Prostate gland (tissue), 2 donors: ENCODE measurements around the gene RIT2. TPM values are rescaled to one million over a fixed set of nuclear protein-coding genes. Genes with fewer than 3 reads are reported as not detected.

Experiments used
- DNase-seq: peaks from one replicate; pipeline ENCODE4 v3.0.0-alpha.2; 2019; ENCODE audit warnings: low spot score
- H3K27ac ChIP-seq, 2 donors: fragments of 200-600 bp; sonication (generic); 2 replicates each; pipeline ENCODE4 v1.5.1; 2017 to 2019
- H3K27me3 ChIP-seq: fragments of 200-600 bp; sonication (generic); replicated peaks from 2 replicates; pipeline ENCODE4 v1.5.1; 2019; ENCODE audit not compliant: insufficient read depth
- H3K36me3 ChIP-seq, 2 donors: fragments of 200-600 bp; sonication (generic); 1 replicate in 1 of 2; 2 replicates in 1 of 2; pipeline versions ENCODE4 v1.5.1 to v1.8.1; 2017 to 2019
- H3K4me1 ChIP-seq: fragments of 200-600 bp; sonication (generic); replicated peaks from 2 replicates; pipeline ENCODE4 v1.5.1; 2019
- H3K4me3 ChIP-seq, 2 donors: fragments of 200-600 bp; sonication (generic); 2 replicates each; pipeline ENCODE4 v1.5.1; 2017 to 2019
- H3K9me3 ChIP-seq: fragments of 200-600 bp; sonication (generic); 2 replicates; pipeline ENCODE4 v1.5.1; 2017
- POLR2A ChIP-seq: fragments of 450-650 bp; IDR thresholded peaks from one replicate; pipeline ENCODE4 v1.6.1; 2016; ENCODE audit warnings: antibody characterized with exemption, mild to moderate bottlenecking
- POLR2AphosphoS5 ChIP-seq: sonication (generic); formaldehyde crosslinking; IDR thresholded peaks from one replicate; pipeline ENCODE4 v1.6.1; 2017; ENCODE audit warnings: antibody characterized with exemption
- WGBS: methylation state at CpG from one replicate; pipeline ENCODE4 v1.1.5; 2018; 5-methylcytosine and 5-hydroxymethylcytosine counted together
- intact Hi-C: fragments of 100-400 bp; cut with DNase I; formaldehyde crosslinking; loops from one replicate; pipeline ENCODE4 v1.14.2; 2022
- total RNA-seq, 2 donors: library from RNA; depleted of rRNA; stranded (reverse); fragments of >200 nt; gene quantifications; one replicate each; pipeline ENCODE4 v1.1.0, GENCODE V29; 2016
- TF ChIP-seq, protein P1 (sequence below), 4 experiments: fragments of 200-600 bp in 2 of 4; fragments of 450-650 bp in 2 of 4; sonication (generic) in 2 of 4; IDR thresholded peaks; 1 replicate in 3 of 4; 2 replicates in 1 of 4; pipeline ENCODE4 v1.5.1; 2016 to 2019; ENCODE audit warnings: antibody characterized with exemption in 4 of 4, mild to moderate bottlenecking in 2 of 4, moderate library complexity in 2 of 4

The RIT2 gene
- total RNA-seq, 2 donors from 2014 or later = not detected

DNA sequence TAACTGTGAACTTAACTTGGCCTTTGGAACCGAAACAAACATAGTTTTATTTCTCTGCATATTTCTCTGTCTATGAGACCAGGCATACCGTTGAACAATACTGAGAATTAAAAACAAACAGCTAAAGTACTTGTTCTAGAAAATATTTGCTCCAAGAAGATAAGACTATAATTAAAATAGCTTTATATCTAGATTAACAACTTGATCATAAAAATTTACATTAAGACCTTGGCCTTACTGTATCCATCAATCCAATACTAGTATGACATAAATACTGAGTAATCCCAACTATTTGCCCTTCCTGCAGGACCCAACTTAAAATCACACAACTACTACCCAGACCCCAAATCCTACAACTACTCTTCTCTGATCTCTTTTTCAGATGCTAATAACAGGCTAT lies 260.9 kb downstream of the RIT2 start:
- TF ChIP-seq, protein P1, sequence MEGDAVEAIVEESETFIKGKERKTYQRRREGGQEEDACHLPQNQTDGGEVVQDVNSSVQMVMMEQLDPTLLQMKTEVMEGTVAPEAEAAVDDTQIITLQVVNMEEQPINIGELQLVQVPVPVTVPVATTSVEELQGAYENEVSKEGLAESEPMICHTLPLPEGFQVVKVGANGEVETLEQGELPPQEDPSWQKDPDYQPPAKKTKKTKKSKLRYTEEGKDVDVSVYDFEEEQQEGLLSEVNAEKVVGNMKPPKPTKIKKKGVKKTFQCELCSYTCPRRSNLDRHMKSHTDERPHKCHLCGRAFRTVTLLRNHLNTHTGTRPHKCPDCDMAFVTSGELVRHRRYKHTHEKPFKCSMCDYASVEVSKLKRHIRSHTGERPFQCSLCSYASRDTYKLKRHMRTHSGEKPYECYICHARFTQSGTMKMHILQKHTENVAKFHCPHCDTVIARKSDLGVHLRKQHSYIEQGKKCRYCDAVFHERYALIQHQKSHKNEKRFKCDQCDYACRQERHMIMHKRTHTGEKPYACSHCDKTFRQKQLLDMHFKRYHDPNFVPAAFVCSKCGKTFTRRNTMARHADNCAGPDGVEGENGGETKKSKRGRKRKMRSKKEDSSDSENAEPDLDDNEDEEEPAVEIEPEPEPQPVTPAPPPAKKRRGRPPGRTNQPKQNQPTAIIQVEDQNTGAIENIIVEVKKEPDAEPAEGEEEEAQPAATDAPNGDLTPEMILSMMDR (IDR thresholded peaks at IDR 0.05) = no peak
- TF ChIP-seq POLR2AphosphoS5 (no peak), POLR2A (no peak)
- no peaks in the 10 kb centered on the region for H3K4me1 ChIP-seq
- WGBS = 36% methylated on average over 2 of the region's 2 CpGs
- H3K36me3 ChIP-seq = no peaks in the 10 kb centered on the region
- no peak overlapping the region for H3K27ac ChIP-seq
- no peak for DNase-seq
- H3K27me3 ChIP-seq = no peaks in the 10 kb centered on the region
- intact Hi-C loops = no loop called here
- H3K9me3 ChIP-seq = no peaks in the 10 kb centered on the region
- no peak overlapping the region for H3K4me3 ChIP-seq

DNA sequence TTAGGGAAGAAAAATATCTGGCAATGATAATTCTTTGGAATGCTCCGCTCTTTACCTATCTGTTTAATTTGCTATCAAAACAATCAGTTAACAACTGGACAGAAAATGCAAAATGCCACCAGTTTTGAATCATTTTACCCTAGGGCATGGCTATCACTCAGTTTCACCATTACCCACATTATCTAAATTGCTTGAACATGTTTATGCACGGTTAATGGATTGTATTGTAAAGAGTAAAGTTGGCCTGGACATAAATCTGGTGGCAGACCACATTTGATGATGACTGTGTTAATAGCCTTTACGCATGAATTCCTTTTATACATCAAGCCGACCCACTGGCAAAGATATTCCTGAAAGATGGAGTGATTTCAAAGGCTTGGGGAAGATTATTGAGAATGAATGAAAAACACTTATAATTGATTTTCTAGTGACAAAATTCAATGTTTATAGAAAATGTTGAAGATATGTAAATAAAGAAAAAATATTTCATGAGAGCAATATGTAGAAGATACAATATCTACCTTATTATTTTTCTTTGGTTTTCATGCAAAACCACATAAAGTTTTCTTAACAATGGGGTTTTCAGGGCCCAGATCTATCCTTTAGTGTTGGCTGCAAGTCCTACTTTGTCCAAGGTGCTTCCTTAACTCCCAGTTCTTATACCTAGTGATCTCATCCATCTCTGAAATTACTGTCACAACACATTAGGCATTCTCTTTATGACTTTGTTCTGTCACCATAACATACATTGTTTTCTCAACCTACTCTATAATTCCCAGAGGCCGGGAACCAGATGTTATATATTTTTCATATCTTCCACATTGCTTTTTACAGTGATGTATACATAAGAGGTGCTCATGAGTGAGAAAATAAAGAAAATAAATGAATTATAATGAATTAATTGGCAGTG lies 265.1 kb downstream of the RIT2 start:
- intact Hi-C loops = no loop called here

DNA sequence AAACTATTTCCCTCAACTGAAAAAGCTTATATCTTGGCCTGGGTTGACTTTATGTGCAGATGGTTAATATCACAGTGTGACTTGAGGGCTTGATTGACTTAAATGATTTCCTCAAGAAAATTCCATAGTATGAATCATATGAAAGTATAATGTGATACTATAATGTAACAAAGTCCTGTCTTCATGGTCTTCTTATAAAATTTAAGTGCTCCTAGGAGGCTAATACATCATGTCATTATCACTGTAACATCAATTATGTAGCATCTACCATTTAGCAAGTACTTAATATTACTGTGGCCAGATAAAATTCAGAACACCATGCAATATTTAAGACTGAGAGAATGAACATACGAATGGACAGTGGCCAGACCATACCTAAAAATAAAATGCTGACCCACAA lies 276.1 kb downstream of the RIT2 start:
- H3K9me3 ChIP-seq = no peaks in the 10 kb centered on the region
- H3K27ac ChIP-seq = no peak overlapping the region
- 45% methylated on average over 1 of the region's 1 CpG for WGBS
- no peak for TF ChIP-seq POLR2AphosphoS5
- TF ChIP-seq, protein P1 (IDR thresholded peaks at IDR 0.05) = no peak
- no peak for TF ChIP-seq POLR2A
- intact Hi-C loops = no loop called here
- no peak for DNase-seq
- no peaks in the 10 kb centered on the region for H3K4me1 ChIP-seq
- no peak overlapping the region for H3K4me3 ChIP-seq
- H3K27me3 ChIP-seq = no peaks in the 10 kb centered on the region
- H3K36me3 ChIP-seq = no peaks in the 10 kb centered on the region

More for the DNA sequence above, 265.1 kb downstream of the RIT2 start:
- TF ChIP-seq POLR2A (no peak), POLR2AphosphoS5 (no peak)
- TF ChIP-seq, protein P1 (IDR thresholded peaks at IDR 0.05) = no peak
- H3K27ac ChIP-seq = no peak overlapping the region
- DNase-seq = no peak
- H3K27me3 ChIP-seq = no peaks in the 10 kb centered on the region
- 49% methylated on average over 5 of the region's 5 CpGs for WGBS
- H3K36me3 ChIP-seq = no peaks in the 10 kb centered on the region
- H3K4me3 ChIP-seq = no peak overlapping the region
- no peaks in the 10 kb centered on the region for H3K4me1 ChIP-seq
- no peaks in the 10 kb centered on the region for H3K9me3 ChIP-seq

DNA sequence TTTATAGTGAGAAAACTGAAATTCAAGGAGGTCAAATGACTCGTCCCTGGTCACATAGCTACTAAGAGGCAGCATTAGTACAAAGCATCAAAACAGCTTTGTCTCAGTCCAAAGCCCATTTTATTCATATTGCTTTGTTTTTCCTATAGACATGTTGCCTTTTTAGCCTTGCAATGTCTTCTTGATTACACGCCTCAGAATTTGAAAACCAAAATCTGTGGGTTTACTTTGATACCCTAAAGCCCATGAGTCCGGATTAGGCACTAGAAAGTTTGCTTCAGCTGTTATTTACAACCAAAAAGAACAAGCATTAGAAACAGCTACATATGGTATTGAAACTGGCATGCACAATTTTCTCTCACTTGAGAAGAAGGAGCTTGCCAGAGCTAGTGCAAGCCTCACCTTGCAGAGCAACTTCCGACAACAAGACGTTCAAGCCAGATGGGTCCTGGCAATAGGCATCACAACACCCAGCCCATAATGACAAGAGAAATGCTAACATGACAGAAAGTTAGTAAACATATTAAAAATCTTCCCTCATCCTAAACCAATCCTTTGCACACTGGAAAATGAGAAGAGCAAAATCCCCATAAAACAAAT lies 276.8 kb downstream of the RIT2 start:
- intact Hi-C loops = no loop called here

More for the DNA sequence above, 276.8 kb downstream of the RIT2 start:
- Histone ChIP-seq H3K27ac (no peak overlapping the region), H3K27me3 (no peaks in the 10 kb centered on the region), H3K9me3 (no peaks in the 10 kb centered on the region), H3K36me3 (no peaks in the 10 kb centered on the region), H3K4me3 (no peak overlapping the region), H3K4me1 (no peaks in the 10 kb centered on the region)
- WGBS = 67% methylated on average over 5 of the region's 5 CpGs
- TF ChIP-seq, protein P1 (IDR thresholded peaks at IDR 0.05) = no peak
- TF ChIP-seq POLR2A (no peak), POLR2AphosphoS5 (no peak)
- DNase-seq = no peak
